Mucosa of rectum (tissue), 2 donors: ENCODE measurements around the gene LIMA1.

Experiments used
- H3K27ac ChIP-seq, 2 donors: one replicate each; pipeline ENCODE4 v1.7.0; 2013; ENCODE audit warnings: inconsistent platforms in 2 of 2, low read depth in 2 of 2, low read length in 2 of 2
- H3K27me3 ChIP-seq, 2 donors: one replicate each; pipeline ENCODE4 v1.7.0; 2013; ENCODE audit warnings: low read length in 2 of 2; ENCODE audit not compliant: control insufficient read depth in 2 of 2, insufficient read depth in 2 of 2
- H3K36me3 ChIP-seq, 2 donors: one replicate each; pipeline ENCODE4 v1.7.0; 2013; ENCODE audit warnings: low read length in 2 of 2; ENCODE audit not compliant: control insufficient read depth in 2 of 2, insufficient read depth in 2 of 2
- H3K4me1 ChIP-seq, 2 donors: one replicate each; pipeline ENCODE4 v1.7.0; 2013; ENCODE audit warnings: low read length in 2 of 2, mild to moderate bottlenecking in 1 of 2; ENCODE audit not compliant: control insufficient read depth in 2 of 2, insufficient read depth in 2 of 2
- H3K4me3 ChIP-seq, 2 donors: one replicate each; pipeline ENCODE4 v1.7.0; 2013; ENCODE audit warnings: low read length in 2 of 2
- H3K9ac ChIP-seq, 2 donors: one replicate each; pipeline ENCODE4 v1.7.0; 2013; ENCODE audit warnings: low read length in 2 of 2, low read depth in 1 of 2, mild to moderate bottlenecking in 1 of 2
- H3K9me3 ChIP-seq, 2 donors: one replicate each; pipeline ENCODE4 v1.7.0; 2013; ENCODE audit warnings: low read length in 2 of 2; ENCODE audit not compliant: control insufficient read depth in 2 of 2
- donor health status: healthy.
- donor health status: Normal muscosa, but diverticular disease.

LIMA1 gene

GRCh38 chr12:50192908-50193307, 90.4 kb downstream of the LIMA1 start:
- Histone ChIP-seq H3K9ac (no peak overlapping the region), H3K4me3 (no peak overlapping the region), H3K4me1 (peaks cover 14 to 35% of the 10 kb centered on the region in 2 donors), H3K9me3 (no peaks in the 10 kb centered on the region), H3K27ac (no peak overlapping the region), H3K36me3 (peaks cover 36 to 38% of the 10 kb centered on the region in 2 donors), H3K27me3 (no peaks in the 10 kb centered on the region)

- H3K27ac ChIP-seq: peak overlapping the region in 1 of 2 donors; percentile 30
- H3K36me3 ChIP-seq: peaks cover 37 to 44% of the 10 kb centered on the region in 2 donors
- no peak overlapping the region for H3K9ac ChIP-seq
- peaks cover 17 to 35% of the 10 kb centered on the region in 2 donors for H3K4me1 ChIP-seq
- no peak overlapping the region for H3K4me3 ChIP-seq
- H3K27me3 ChIP-seq: no peaks in the 10 kb centered on the region
- no peaks in the 10 kb centered on the region for H3K9me3 ChIP-seq
These were observed 91.1 kb downstream of the LIMA1 start for GRCh38 chr12:50192236-50192635.

GRCh38 chr12:50190859-50191258, 92.5 kb downstream of the LIMA1 start:
- peaks cover 16 to 41% of the 10 kb centered on the region in 2 donors for H3K4me1 ChIP-seq
- no peak overlapping the region for H3K4me3 ChIP-seq
- H3K27me3 ChIP-seq: no peaks in the 10 kb centered on the region
- no peak overlapping the region for H3K9ac ChIP-seq
- H3K9me3 ChIP-seq: no peaks in the 10 kb centered on the region
- H3K36me3 ChIP-seq: peaks cover 37 to 40% of the 10 kb centered on the region in 2 donors
- no peak overlapping the region for H3K27ac ChIP-seq

GRCh38 chr12:50188875-50189575, 94.3 kb downstream of the LIMA1 start:
- H3K27ac ChIP-seq: peak overlapping the region; percentile 33 to 75
- no peaks in the 10 kb centered on the region for H3K27me3 ChIP-seq
- H3K9me3 ChIP-seq: no peaks in the 10 kb centered on the region
- H3K36me3 ChIP-seq: peaks cover 26 to 34% of the 10 kb centered on the region in 2 donors
- H3K4me1 ChIP-seq: peaks cover 19 to 55% of the 10 kb centered on the region in 2 donors
- no peak overlapping the region for H3K4me3 ChIP-seq
- peak overlapping the region in 1 of 2 donors; percentile 38 for H3K9ac ChIP-seq

- Histone ChIP-seq H3K27me3 (no peaks in the 10 kb centered on the region), H3K9ac (peak overlapping the region in 1 of 2 donors; percentile 33), H3K9me3 (no peaks in the 10 kb centered on the region), H3K27ac (peak overlapping the region; percentile 33 to 75), H3K36me3 (peaks cover 27 to 34% of the 10 kb centered on the region in 2 donors), H3K4me1 (peaks cover 19 to 57% of the 10 kb centered on the region in 2 donors), H3K4me3 (no peak overlapping the region)
These were observed 95.0 kb downstream of the LIMA1 start for GRCh38 chr12:50188241-50188781.

GRCh38 chr12:50187084-50187900, 96.0 kb downstream of the LIMA1 start:
- H3K27me3 ChIP-seq: no peaks in the 10 kb centered on the region

GRCh38 chr12:50186681-50187080, 96.6 kb downstream of the LIMA1 start:
- peaks cover 19 to 49% of the 10 kb centered on the region in 2 donors for H3K4me1 ChIP-seq
- H3K9me3 ChIP-seq: no peaks in the 10 kb centered on the region
- peak overlapping the region in 1 of 2 donors; percentile 12 for H3K27ac ChIP-seq
- no peak overlapping the region for H3K9ac ChIP-seq
- H3K4me3 ChIP-seq: no peak overlapping the region
- no peaks in the 10 kb centered on the region for H3K27me3 ChIP-seq
- H3K36me3 ChIP-seq: peaks cover 22 to 30% of the 10 kb centered on the region in 2 donors

More at GRCh38 chr12:50187084-50187900, 96.0 kb downstream of the LIMA1 start:
- Histone ChIP-seq H3K4me1 (peaks cover 19 to 52% of the 10 kb centered on the region in 2 donors), H3K27ac (peak overlapping the region; percentile 33 to 75), H3K9me3 (no peaks in the 10 kb centered on the region), H3K36me3 (peaks cover 21 to 28% of the 10 kb centered on the region in 2 donors), H3K4me3 (no peak overlapping the region), H3K9ac (no peak overlapping the region)

GRCh38 chr12:50185970-50186663, 97.2 kb downstream of the LIMA1 start:
- Histone ChIP-seq H3K4me3 (no peak overlapping the region), H3K27me3 (no peaks in the 10 kb centered on the region), H3K9ac (no peak overlapping the region), H3K4me1 (peaks cover 19 to 49% of the 10 kb centered on the region in 2 donors), H3K36me3 (peaks cover 27 to 32% of the 10 kb centered on the region in 2 donors), H3K27ac (peak overlapping the region in 1 of 2 donors; percentile 12), H3K9me3 (no peaks in the 10 kb centered on the region)

GRCh38 chr12:50185301-50185895, 97.9 kb downstream of the LIMA1 start:
- Histone ChIP-seq H3K36me3 (peaks cover 30 to 31% of the 10 kb centered on the region in 2 donors), H3K4me1 (peaks cover 19 to 49% of the 10 kb centered on the region in 2 donors), H3K27ac (peak overlapping the region in 1 of 2 donors; percentile 45), H3K4me3 (no peak overlapping the region), H3K9me3 (no peaks in the 10 kb centered on the region), H3K27me3 (no peaks in the 10 kb centered on the region), H3K9ac (peak overlapping the region in 1 of 2 donors; percentile 56)
